T-helper 1 cell treated with Interleukin-12 subunit alpha and Interleukin-12 subunit beta and Interleukin-4 antibody, amounts not matched to agents 30 μg/mL and 1 μg/mL, for 36 hours (primary cell): ENCODE measurements around the gene DSP.

ENCODE experiments used
- H3K27ac Mint-ChIP-seq: one replicate; pipeline ENCODE4 v1.8.0; 2021; ENCODE audit warnings: mild to moderate bottlenecking, mixed read lengths
- H3K27me3 Mint-ChIP-seq: one replicate; pipeline ENCODE4 v1.8.0; 2021; ENCODE audit warnings: low read depth, mixed read lengths
- H3K36me3 Mint-ChIP-seq: one replicate; pipeline ENCODE4 v1.8.0; 2021; ENCODE audit warnings: low read depth, mixed read lengths
- H3K4me1 Mint-ChIP-seq: one replicate; pipeline ENCODE4 v1.8.0; 2021; ENCODE audit warnings: low read depth, mixed read lengths
- H3K4me3 Mint-ChIP-seq: one replicate; pipeline ENCODE4 v1.8.0; 2021; ENCODE audit warnings: mild to moderate bottlenecking, moderate library complexity, mixed read lengths
- H3K9me3 Mint-ChIP-seq: one replicate; pipeline ENCODE4 v1.8.0; 2021; ENCODE audit warnings: mixed read lengths

The DSP gene

GRCh38 chr6:7562769-7563168 lies 21.3 kb downstream of the DSP start:
- no peaks in the 10 kb centered on the region for H3K36me3 Mint-ChIP-seq
- H3K4me3 Mint-ChIP-seq, result no peak overlapping the region
- no peak overlapping the region for H3K27ac Mint-ChIP-seq

DNA sequence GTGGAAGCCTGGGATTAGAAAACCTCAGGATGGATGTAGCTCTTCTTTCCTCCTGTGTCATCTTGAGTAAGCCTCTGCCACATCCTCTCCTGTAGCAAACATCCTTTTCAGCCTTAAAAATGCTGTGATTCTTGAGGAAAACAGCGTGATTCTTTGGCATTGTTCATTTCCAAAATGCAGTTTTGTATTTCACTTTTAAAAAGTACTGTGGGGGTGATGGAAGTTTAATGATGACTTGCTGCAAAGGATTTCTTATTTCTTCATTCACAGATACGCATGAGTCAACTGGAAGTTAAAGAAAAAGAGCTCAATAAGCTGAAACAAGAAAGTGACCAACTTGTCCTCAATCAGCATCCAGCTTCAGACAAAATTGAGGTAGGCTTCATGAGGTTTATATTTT lies 24.6 kb downstream of the DSP start:
- Mint-ChIP-seq H3K36me3 (no peaks in the 10 kb centered on the region), H3K27me3 (peaks cover 39% of the 10 kb centered on the region), H3K9me3 (no peaks in the 10 kb centered on the region)

More at GRCh38 chr6:7562769-7563168, 21.3 kb downstream of the DSP start:
- no peaks in the 10 kb centered on the region for H3K4me1 Mint-ChIP-seq
- H3K27me3 Mint-ChIP-seq, result peaks cover 31% of the 10 kb centered on the region
- H3K9me3 Mint-ChIP-seq, result no peaks in the 10 kb centered on the region

DNA sequence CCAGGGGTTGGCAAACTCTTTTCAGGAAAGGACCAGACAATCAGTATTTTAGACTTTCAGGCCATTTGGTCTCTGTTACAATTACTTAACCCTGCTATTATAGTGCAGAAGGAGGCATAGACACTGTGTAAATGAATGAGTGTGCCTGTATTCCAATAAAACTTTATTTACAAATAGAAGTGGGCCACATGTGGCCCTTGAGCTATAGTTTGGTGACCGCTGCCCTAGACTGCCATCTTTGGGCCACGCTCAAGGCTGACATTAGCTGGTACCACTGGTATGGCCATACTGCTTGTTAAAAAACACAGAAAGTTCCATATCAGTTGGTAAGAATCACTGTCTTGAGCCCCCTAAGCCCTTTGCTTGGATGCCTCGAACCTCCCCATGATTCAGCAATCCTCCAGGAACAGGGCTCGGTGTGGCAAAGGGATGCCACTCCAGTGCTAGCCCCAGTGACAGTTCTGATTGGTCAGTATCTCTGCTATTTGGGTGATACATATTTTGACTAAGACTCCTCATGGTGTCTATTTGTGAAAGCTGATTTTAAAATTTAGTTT lies 25.2 kb downstream of the DSP start:
- Mint-ChIP-seq H3K4me3 (no peak overlapping the region), H3K27ac (no peak overlapping the region), H3K4me1 (no peaks in the 10 kb centered on the region), H3K9me3 (no peaks in the 10 kb centered on the region), H3K27me3 (peaks cover 34% of the 10 kb centered on the region), H3K36me3 (no peaks in the 10 kb centered on the region)

More for the DNA sequence above, 24.6 kb downstream of the DSP start:
- Mint-ChIP-seq H3K4me3 (no peak overlapping the region), H3K27ac (no peak overlapping the region), H3K4me1 (no peaks in the 10 kb centered on the region)

DNA sequence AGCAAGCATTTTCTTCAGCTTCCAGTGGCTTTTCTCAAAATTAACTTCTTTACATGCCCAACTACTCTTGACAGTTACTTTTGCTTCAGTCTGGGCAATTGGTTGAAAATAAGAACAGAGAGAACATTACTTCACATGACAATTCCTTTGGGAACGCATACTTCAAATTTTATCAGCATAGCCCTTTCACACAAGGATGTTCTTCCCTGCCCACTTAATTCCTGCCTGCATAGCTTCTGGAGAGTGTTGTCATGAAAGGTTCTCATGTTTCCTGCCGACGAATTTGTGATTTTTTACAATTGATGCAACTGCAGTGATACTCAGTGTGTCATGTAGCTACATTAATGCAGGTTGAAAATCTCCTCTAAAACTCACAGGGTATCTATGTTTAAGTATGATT lies 26.6 kb downstream of the DSP start:
- Mint-ChIP-seq H3K4me3 (no peak overlapping the region), H3K36me3 (no peaks in the 10 kb centered on the region), H3K9me3 (no peaks in the 10 kb centered on the region), H3K27me3 (peaks cover 34% of the 10 kb centered on the region), H3K4me1 (no peaks in the 10 kb centered on the region), H3K27ac (no peak overlapping the region)

- Mint-ChIP-seq H3K4me3 (no peak overlapping the region), H3K36me3 (no peaks in the 10 kb centered on the region), H3K27me3 (peaks cover 33% of the 10 kb centered on the region), H3K27ac (no peak overlapping the region), H3K4me1 (no peaks in the 10 kb centered on the region), H3K9me3 (no peaks in the 10 kb centered on the region)
Measured at GRCh38 chr6:7569082-7569481, 27.6 kb downstream of the DSP start.

DNA sequence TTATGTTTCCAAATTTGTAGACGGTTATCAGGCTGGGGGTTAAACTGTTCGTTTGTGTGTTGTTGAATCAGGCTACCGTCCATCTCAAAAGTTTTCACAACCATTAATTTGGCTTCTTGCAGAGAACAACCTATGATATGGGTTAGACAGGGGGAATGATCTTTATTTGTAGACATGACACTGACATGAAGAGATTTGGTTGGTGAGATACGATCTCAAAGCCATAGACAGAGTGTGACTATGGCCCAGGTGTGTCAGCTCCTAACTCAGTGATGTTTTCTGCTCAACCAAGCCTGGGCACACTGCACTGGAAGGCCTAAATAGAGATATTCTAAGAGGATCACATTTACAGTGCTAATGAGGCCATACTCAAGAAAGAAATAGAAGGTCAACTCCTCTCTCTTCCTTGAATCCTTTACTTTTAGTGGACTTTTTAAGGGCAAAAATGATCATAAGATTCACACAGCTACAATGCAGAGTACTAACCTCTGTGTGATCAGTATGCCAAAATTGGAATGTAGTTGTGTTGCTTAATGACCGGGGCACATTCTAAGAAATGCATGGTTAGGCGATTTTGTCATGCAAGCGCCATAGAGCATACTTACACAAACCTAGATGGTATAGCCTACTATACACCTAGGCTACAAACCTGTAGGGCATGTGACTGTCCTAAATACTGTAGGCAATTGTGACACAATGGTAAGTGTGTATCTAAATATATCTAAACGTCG lies 30.9 kb downstream of the DSP start:
- no peak overlapping the region for H3K4me3 Mint-ChIP-seq

GRCh38 chr6:7574500-7574899 lies 33.0 kb downstream of the DSP start:
- Mint-ChIP-seq H3K36me3 (no peaks in the 10 kb centered on the region), H3K4me1 (no peaks in the 10 kb centered on the region), H3K9me3 (no peaks in the 10 kb centered on the region), H3K27ac (no peak overlapping the region), H3K4me3 (no peak overlapping the region), H3K27me3 (peaks cover 38% of the 10 kb centered on the region)

More for the DNA sequence above, 30.9 kb downstream of the DSP start:
- H3K9me3 Mint-ChIP-seq, result no peaks in the 10 kb centered on the region
- H3K27ac Mint-ChIP-seq, result no peak overlapping the region
- H3K4me1 Mint-ChIP-seq, result no peaks in the 10 kb centered on the region
- no peaks in the 10 kb centered on the region for H3K36me3 Mint-ChIP-seq
- H3K27me3 Mint-ChIP-seq, result peaks cover 46% of the 10 kb centered on the region

- Mint-ChIP-seq H3K27ac (no peak overlapping the region), H3K27me3 (peaks cover 26% of the 10 kb centered on the region), H3K4me3 (no peak overlapping the region), H3K4me1 (no peaks in the 10 kb centered on the region), H3K36me3 (no peaks in the 10 kb centered on the region), H3K9me3 (no peaks in the 10 kb centered on the region)
Measured at GRCh38 chr6:7578516-7578915, 37.0 kb downstream of the DSP start.

GRCh38 chr6:7578931-7579330 lies 37.5 kb downstream of the DSP start:
- H3K4me3 Mint-ChIP-seq, result no peak overlapping the region
- peaks cover 24% of the 10 kb centered on the region for H3K27me3 Mint-ChIP-seq
- no peak overlapping the region for H3K27ac Mint-ChIP-seq
- no peaks in the 10 kb centered on the region for H3K36me3 Mint-ChIP-seq
- H3K9me3 Mint-ChIP-seq, result no peaks in the 10 kb centered on the region
- H3K4me1 Mint-ChIP-seq, result no peaks in the 10 kb centered on the region

DNA sequence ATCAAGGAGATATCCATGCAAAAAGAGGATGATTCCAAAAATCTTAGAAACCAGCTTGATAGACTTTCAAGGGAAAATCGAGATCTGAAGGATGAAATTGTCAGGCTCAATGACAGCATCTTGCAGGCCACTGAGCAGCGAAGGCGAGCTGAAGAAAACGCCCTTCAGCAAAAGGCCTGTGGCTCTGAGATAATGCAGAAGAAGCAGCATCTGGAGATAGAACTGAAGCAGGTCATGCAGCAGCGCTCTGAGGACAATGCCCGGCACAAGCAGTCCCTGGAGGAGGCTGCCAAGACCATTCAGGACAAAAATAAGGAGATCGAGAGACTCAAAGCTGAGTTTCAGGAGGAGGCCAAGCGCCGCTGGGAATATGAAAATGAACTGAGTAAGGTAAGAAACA lies 38.4 kb downstream of the DSP start:
- no peaks in the 10 kb centered on the region for H3K9me3 Mint-ChIP-seq
- H3K4me3 Mint-ChIP-seq, result no peak overlapping the region
- H3K27ac Mint-ChIP-seq, result no peak overlapping the region
- no peaks in the 10 kb centered on the region for H3K36me3 Mint-ChIP-seq
- H3K27me3 Mint-ChIP-seq, result peaks cover 20% of the 10 kb centered on the region
- no peaks in the 10 kb centered on the region for H3K4me1 Mint-ChIP-seq

DNA sequence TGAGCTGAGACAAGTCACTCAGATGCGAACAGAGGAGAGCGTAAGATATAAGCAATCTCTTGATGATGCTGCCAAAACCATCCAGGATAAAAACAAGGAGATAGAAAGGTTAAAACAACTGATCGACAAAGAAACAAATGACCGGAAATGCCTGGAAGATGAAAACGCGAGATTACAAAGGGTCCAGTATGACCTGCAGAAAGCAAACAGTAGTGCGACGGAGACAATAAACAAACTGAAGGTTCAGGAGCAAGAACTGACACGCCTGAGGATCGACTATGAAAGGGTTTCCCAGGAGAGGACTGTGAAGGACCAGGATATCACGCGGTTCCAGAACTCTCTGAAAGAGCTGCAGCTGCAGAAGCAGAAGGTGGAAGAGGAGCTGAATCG lies 39.1 kb downstream of the DSP start:
- Mint-ChIP-seq H3K4me3 (no peak overlapping the region), H3K9me3 (no peaks in the 10 kb centered on the region), H3K4me1 (no peaks in the 10 kb centered on the region), H3K27ac (no peak overlapping the region), H3K27me3 (peaks cover 15% of the 10 kb centered on the region), H3K36me3 (no peaks in the 10 kb centered on the region)

- Mint-ChIP-seq H3K36me3 (no peaks in the 10 kb centered on the region), H3K9me3 (no peaks in the 10 kb centered on the region), H3K4me1 (no peaks in the 10 kb centered on the region), H3K4me3 (no peak overlapping the region), H3K27me3 (peaks cover 11% of the 10 kb centered on the region), H3K27ac (no peak overlapping the region)
Measured at GRCh38 chr6:7580927-7581618, 39.6 kb downstream of the DSP start.

- no peak overlapping the region for H3K4me3 Mint-ChIP-seq
- peaks cover 2% of the 10 kb centered on the region for H3K36me3 Mint-ChIP-seq
- no peaks in the 10 kb centered on the region for H3K9me3 Mint-ChIP-seq
- H3K4me1 Mint-ChIP-seq, result peaks cover 10% of the 10 kb centered on the region
- H3K27ac Mint-ChIP-seq, result no peak overlapping the region
- H3K27me3 Mint-ChIP-seq, result peaks cover 4% of the 10 kb centered on the region
Measured at GRCh38 chr6:7585287-7585930, 43.9 kb downstream of the DSP start.

DNA sequence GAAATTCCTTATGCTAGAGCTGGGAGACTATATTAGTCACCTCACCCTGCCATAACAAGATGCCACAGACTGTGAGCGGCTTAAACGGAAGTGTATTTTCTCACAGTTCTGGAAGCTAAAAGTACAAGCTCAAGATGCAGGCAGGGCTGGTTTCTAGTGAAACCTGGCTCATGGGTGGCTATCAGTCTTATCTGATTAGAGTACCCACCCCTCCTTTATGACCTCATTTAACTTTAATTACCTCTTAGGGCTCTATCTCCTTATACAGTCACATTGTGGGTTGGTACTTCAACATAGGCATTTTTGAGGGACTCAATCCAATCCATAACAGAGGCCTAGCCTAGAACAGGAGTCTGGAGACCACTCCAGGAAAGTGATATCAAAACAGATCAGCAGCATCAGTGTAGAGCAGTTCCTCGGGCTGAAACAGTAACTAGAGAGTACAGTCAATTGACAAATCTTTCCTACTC lies 46.2 kb downstream of the DSP start:
- Mint-ChIP-seq H3K36me3 (peaks cover 2% of the 10 kb centered on the region), H3K4me3 (no peak overlapping the region), H3K4me1 (peaks cover 26% of the 10 kb centered on the region), H3K27ac (no peak overlapping the region), H3K9me3 (no peaks in the 10 kb centered on the region), H3K27me3 (peaks cover 2% of the 10 kb centered on the region)
